GM19099 (cell line): Measurements from ENCODE around the gene OPCML.

Source experiments
- POLR2A ChIP-seq: IDR thresholded peaks from 3 replicates; pipeline ENCODE4 v1.6.1; 2011; ENCODE audit warnings: low read depth; ENCODE audit not compliant: insufficient read length; ENCODE audit errors: extremely low read depth

The OPCML gene

DNA sequence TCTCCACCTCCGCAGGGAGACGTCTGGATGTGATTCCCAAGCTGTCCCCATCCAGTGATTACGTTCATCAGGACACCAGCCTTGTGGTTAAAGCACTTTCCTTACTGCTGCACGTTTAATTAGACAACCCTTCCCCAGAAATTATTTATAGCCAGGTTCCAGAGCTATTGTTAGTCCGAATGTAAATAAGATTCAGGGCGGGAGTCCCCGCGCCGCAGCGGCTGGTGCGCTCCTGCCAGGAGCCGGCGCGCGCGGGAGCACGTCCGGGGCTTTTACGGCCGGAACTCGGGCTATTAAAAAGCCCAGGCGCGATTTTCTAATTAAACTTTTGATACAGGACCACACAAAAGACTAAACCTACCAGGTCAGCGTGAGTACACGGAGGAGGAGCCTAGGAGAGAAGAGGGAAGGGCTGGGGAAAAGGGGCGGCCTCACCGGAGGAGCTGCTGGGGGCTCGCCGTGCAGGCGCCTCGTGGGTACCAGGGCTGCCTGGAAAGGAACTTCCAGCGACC is 538.3 kb downstream of the OPCML start:
- no peak for TF ChIP-seq POLR2A

DNA sequence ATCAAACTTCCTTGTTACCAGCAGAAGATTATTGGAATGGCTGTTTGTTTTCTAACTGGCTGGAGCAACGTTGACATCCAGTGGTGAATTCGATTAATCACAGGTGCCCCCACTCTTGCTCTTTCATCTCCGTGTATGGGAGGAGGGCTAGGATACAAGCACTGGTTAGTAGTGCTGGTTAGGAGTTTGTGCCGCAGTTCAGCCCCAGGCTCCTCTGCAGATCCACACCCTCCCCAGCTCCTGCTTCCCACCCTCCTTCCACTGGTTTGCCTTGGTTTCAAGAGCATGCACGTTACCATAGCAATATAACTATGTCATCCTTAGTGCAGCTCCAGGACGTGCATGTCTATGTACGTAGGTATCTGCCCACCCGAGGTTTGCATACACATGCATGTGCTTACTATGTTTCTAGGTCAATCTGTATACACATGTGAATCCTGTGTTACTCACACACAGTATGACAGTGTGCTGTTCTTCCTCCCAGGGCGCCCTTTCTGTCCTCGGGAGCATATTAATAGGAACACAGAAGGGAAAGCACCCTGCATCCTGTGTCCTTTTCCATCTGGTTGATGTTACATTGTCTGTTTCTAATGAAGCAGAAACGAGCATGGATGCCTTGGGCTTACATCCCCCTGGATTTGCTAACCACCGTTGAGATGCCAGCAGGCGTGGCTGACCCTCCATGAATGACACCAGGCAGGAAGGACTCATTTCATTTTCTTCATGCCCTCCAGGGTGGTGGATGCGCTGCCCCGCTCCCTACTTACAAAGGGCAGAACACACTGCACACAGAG is 539.3 kb downstream of the OPCML start:
- TF ChIP-seq POLR2A: no peak

DNA sequence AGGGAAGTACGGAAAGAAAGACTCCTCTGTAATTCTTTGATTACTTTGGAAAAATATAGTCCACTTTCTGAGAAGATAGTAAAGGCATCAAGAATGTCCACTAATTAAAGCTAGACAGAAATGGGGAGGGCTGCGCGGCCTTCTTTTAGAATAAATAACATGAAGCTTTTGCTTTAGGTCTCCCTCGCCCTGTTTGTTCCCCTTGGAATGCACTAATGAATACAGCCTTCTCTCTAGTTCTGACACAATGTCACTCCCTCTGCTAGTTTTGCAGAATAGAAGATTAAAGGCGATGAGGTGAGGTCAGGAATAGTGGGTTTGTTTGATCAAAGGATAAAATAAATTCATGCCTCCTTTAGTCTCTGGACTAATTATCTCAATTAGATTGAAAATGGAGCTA is 543.9 kb downstream of the OPCML start:
- no peak for TF ChIP-seq POLR2A

DNA sequence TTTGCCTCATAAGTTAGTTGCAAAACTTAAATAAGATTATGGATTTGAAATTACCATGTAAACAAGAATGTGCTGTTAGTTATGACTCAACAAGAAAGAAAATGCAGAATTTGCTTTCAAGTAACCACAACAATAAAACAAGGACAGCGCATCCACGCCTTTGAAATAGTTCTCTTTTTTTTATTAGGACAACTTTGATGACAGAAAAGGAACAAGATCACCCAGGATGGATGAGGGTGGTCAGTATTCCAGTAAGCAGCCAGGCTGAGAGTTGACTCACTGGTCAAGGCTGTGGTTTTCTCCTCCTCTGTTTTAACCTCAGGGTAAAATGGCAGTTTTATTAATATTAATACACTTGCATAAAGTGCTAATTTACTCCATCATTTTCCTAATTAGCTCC is 544.4 kb downstream of the OPCML start:
- TF ChIP-seq POLR2A: no peak

DNA sequence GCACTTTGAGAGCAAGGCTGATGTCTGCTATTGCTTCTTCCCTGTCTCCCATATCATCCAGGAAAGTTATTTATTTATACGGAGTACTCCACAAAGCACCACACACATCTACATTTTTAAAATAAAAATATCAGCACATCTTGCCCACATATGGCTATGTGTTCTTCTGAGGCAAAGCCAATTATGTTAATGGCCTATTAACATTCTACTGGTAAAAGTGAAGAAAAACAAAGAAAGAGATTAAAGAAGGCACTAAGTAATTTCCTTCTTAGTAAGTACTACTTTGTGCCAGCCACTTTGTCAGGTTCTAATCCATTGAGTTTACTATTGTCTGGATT is 548.7 kb downstream of the OPCML start:
- TF ChIP-seq POLR2A: no peak

DNA sequence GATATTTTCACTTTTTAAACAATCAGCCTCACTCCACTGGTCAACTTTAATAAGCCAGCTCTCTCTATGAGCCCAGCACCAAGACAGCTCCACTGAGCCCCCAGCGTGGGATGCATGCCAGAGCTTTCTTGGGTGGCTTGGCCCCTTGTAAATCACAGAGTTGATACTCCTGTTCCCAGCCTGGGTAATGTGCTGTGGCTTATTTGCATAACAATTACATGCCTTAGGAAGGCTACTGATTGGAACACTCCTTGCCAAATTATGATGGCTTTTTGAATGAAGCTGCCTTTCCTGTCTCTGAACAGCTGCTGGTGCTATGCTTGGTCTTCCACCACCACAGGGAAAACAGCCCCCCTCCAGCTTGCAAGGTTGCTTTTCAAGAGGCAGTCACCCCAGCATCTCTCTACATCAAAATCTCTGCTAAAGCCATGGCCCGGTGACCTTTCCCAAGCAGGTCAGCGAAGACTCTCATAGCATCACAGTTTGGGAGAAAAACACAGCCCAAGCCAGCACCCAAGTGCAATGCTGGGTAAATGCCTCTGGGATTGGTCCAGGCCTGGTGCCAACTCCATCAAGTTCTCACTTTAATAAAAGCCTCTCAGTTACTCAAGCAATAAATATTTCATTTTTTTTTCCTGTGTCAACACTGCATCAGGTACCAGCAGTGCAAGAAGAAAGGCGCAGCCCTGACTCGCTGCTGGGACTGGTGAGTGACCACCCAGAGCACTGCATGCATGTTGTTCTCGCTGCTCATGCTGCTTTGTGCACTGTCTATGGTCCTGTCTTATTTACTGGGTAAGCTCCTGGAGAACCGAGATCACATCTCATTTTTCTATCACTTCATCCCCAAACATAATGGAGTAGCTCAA is 549.3 kb downstream of the OPCML start:
- no peak for TF ChIP-seq POLR2A

DNA sequence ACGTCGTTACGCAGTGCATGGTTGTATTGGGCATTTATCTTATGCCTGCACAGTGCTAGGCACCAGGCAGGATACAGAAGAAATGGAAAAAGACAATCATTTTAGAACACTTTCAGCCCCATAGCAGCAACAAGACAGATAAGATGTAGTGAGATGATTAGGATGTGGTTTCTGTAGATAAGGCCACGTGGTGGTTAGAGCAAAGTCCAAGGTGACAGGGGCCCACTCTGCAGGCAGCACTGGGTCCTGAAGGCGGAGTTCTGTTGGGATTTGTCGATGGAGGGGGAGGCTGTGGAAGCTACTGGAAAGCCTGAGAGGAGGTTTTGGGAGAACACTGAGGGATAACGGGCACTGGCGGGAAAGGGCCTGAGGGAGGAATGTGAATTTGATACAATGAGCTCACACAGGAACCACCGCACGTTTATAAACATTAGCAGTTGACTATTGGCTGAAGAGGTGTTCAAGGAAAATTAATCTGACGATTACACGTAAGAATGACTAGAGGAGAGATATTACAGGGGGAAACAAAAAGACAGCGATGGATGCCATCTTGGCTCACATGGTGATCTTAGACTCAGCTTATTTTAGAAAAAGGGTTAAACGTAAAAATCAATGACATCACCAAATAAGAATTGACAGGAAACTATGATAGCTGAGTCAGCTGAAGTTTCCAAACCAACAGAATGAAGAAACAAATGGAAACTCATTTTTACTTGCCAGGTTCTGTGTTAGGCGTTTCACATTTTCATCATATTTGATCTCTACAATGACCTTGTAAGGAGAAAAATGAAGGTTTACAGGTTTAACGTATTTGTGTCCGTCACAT is 551.0 kb downstream of the OPCML start:
- TF ChIP-seq POLR2A: no peak

DNA sequence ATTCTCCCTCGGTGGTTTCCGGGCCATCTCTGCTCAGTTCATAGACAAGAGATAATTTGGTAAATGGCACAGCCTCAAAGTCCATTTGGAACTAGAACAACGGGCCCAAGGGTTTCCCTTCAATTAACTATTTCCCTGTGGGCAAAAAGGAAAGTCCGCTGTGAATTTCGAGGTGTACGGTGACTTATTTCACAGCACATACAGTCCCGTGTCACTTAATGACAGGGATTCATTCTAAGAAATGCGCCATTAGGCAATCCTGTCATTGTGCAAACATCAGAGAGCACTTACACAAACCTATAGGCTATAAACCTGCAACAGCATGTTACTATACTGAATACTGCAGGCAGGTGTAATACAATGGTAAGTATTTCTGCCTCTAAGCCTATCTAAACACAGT is 551.6 kb downstream of the OPCML start:
- no peak for TF ChIP-seq POLR2A

DNA sequence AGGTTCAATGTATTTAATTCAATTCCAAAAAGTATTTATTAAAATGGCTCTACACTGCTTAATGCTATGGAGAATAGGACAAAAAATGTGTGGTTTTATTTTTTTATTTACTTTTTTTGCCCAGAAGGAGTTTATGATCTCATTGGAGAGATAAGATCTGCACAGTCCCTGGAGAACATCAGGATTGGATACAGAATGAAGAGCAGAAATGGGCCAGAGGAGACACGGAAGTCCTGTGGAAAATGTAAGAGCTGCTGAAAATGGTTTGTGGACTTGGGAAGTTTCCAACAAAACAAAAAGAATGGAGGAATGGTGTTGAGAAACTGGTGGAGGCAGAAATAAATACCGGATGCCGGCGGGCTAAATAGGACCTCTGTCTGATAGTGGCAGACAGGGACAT is 554.6 kb downstream of the OPCML start:
- no peak for TF ChIP-seq POLR2A

DNA sequence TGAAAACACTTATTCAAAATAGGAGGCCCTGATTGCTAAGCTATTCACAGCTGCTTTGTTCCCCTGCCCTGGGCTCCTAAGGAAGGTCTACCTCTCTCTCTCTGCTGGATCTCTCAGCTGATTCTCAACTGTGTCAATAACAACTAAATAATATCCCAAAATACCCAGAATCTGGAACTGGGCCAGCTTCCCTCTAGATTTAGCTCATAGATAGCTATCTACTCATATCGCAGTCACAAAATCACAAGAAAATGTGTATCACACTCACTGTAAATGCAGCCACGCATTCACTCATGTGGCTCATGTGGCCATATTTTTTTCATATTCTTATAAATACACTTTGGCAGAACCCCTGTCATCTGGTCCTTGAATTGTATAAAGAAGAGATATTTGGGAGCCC is 555.1 kb downstream of the OPCML start:
- no peak for TF ChIP-seq POLR2A

DNA sequence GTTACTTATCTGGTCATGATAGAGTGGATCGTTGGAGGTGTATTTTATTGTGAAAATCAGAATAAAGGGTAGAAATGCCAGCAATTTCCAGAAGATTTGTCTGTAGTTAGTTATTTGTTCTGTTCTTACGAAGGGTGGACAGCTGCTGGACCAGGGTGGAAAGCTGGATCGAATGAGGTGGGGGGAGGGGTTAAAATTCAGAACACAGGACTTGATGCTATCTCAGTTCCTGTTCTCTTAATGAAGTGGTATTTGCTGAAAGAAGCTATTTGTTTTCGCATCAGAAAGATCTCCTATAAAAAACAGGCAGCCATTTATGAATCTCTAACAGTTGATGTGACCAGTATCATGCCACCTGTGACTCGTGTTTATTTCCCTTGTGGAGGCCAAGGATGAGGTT is 556.2 kb downstream of the OPCML start:
- TF ChIP-seq POLR2A: no peak

DNA sequence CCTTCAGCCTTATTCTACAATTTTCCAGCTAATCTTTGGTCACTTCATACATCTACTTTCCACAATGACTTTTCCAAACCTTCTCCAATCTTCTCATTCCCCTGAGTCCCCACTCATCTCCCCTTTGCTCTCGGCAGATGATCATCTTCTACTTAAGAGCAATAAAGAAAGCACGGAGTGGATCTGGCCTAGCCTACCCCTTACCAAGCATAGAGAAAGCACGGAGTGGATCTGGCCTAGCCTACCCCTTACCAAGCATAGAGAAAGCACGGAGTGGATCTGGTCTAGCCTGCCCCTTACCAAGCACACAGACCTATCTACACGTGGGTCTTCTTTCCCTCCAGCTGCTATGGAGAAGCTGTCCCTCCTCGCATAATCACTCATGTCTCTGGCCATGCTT is 558.6 kb downstream of the OPCML start:
- TF ChIP-seq POLR2A: no peak

DNA sequence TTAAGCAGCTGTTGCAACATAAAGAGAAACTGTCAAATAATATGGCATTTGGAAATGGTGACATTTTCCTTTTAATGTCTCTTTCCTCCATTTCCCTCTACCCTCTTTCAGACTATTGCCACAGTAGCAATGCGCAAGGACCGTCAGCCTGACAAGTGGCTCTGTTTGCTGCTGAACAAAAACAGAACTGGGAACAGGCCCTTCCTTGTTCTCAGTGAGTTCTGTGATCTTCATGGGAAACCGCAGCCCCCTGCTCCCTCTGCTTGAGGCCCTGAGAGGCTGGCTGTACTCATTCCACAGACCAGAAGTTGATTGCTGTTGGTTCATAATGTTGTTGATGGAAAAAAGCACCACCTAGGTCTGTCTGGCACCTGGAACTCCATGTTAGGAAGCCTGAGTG is 559.7 kb downstream of the OPCML start:
- TF ChIP-seq POLR2A: no peak

DNA sequence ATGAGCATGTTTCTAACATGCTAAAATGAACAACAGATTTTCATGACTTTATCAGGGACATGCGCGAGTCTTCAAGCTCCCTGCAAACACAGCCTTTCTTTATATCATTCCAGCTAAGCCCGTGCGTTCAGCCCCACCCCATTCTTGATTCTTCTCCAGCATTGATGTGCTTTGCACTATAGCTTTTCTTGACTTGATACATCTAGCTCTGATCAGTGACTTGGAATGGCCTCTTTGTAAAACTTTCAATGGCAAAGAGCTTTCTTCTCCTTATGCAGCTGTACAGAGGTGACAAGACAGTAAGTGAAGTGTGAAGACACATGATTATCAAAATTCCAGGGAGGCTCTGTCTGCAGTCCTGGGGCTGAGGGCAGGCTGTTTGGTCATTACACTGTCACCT is 561.0 kb downstream of the OPCML start:
- no peak for TF ChIP-seq POLR2A

DNA sequence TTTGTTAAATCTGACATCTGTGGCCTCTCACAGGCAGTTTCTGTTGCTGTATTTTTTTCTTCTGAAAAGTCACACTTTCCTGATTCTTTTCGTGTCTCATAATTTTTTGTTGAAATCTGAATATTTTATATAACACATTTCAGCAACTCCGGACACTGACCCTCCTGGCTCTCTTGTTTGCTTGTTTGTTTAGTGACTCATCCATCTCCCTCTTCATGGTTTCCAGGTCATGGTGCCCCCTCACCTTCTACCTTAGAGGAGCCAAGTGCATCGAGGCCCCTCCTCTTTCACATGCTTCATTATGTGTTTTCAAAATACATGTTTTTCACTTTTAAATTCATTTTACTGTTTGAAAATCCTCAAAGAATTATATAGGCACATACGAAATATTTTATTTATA is 562.4 kb downstream of the OPCML start:
- TF ChIP-seq POLR2A: no peak
